ENCODE results near the gene SLC1A1.

GRCh38 chr9:4506490-4506889 is 16.2 kb downstream of the SLC1A1 start:
- TF ChIP-seq CTCF (conservative IDR thresholded peaks at IDR 0.05) (no peak), ZFX (IDR thresholded peaks at IDR 0.05) (no peak)
